Activated CD8-positive, alpha-beta T cell treated with anti-CD3 and anti-CD28 coated beads for 36 hours (primary cell): ENCODE data around the gene SIM1. TPM values are rescaled to one million over a fixed set of nuclear protein-coding genes. Genes with fewer than 3 reads are reported as not detected.

Source experiments
- ATAC-seq: fragments of 200-7000 bp; cut with Tn5 transposase; one replicate; pipeline ENCODE4 v1.10.0; 2021; ENCODE audit warnings: mild to moderate bottlenecking, moderate library complexity
- CTCF ChIA-PET: fragments of 350-600 bp; sonication (Branson Sonifier 250); formaldehyde crosslinking; loops from one replicate; lab custom pipeline; 2021; ENCODE audit warnings: antibody characterized with exemption; lab: Charles Lee
- POLR2A ChIA-PET: fragments of 350-600 bp; sonication (Branson Sonifier 250); formaldehyde crosslinking; loops from one replicate; lab custom pipeline; 2021; ENCODE audit warnings: antibody characterized with exemption; lab: Charles Lee
- DNase-seq: peaks from one replicate; pipeline ENCODE4 v3.0.0-alpha.2; 2020
- H3K27ac Mint-ChIP-seq: one replicate; pipeline ENCODE4 v1.8.0; 2021; ENCODE audit warnings: mild to moderate bottlenecking, mixed read lengths
- H3K27me3 Mint-ChIP-seq: one replicate; pipeline ENCODE4 v1.8.0; 2021; ENCODE audit warnings: mixed read lengths
- H3K36me3 Mint-ChIP-seq: one replicate; pipeline ENCODE4 v1.8.0; 2021; ENCODE audit warnings: low read depth, mixed read lengths
- H3K4me1 Mint-ChIP-seq: one replicate; pipeline ENCODE4 v1.8.0; 2021; ENCODE audit warnings: low read depth, mixed read lengths
- H3K4me3 Mint-ChIP-seq: one replicate; pipeline ENCODE4 v1.8.0; 2021; ENCODE audit warnings: mild to moderate bottlenecking, moderate library complexity, mixed read lengths
- H3K9me3 Mint-ChIP-seq: one replicate; pipeline ENCODE4 v1.8.0; 2021; ENCODE audit warnings: mixed read lengths
- intact Hi-C: fragments of 100-400 bp; cut with micrococcal nuclease; formaldehyde crosslinking; loops from one replicate; pipeline ENCODE4 v1.10.0; 2022
- total RNA-seq, 2 experiments: library from RNA; stranded (reverse); gene quantifications; one replicate each; pipeline ENCODE4 v1.2.3, GENCODE V29; 2021
- TF ChIP-seq, protein P1 (sequence below): fragments of 200-600 bp; IDR thresholded peaks from one replicate; pipeline ENCODE4 v1.8.0; 2022; ENCODE audit warnings: antibody characterized with exemption, mild to moderate bottlenecking

The SIM1 gene
- total RNA-seq, 2 experiments from 2014 or later, result not detected

- no peak overlapping the region for H3K27ac Mint-ChIP-seq
- ChIA-PET CTCF (no interaction called here), POLR2A (no interaction called here)
- TF ChIP-seq, protein P1, sequence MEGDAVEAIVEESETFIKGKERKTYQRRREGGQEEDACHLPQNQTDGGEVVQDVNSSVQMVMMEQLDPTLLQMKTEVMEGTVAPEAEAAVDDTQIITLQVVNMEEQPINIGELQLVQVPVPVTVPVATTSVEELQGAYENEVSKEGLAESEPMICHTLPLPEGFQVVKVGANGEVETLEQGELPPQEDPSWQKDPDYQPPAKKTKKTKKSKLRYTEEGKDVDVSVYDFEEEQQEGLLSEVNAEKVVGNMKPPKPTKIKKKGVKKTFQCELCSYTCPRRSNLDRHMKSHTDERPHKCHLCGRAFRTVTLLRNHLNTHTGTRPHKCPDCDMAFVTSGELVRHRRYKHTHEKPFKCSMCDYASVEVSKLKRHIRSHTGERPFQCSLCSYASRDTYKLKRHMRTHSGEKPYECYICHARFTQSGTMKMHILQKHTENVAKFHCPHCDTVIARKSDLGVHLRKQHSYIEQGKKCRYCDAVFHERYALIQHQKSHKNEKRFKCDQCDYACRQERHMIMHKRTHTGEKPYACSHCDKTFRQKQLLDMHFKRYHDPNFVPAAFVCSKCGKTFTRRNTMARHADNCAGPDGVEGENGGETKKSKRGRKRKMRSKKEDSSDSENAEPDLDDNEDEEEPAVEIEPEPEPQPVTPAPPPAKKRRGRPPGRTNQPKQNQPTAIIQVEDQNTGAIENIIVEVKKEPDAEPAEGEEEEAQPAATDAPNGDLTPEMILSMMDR, result no peak
- intact Hi-C loops, result loop anchor here (5.0 kb wide), 1 partner anchor 480 kb away; no protein-coding TSS in a partner anchor
- no peaks in the 10 kb centered on the region for H3K9me3 Mint-ChIP-seq
- peaks cover 24% of the 10 kb centered on the region for H3K27me3 Mint-ChIP-seq
- no peak for ATAC-seq
- H3K4me1 Mint-ChIP-seq, result no peaks in the 10 kb centered on the region
- no peak overlapping the region for H3K4me3 Mint-ChIP-seq
- no peaks in the 10 kb centered on the region for H3K36me3 Mint-ChIP-seq
- no peak for DNase-seq
Observed at GRCh38 chr6:100482698-100483097, 18.0 kb upstream of the SIM1 start.

- Mint-ChIP-seq H3K27me3 (peaks cover 26% of the 10 kb centered on the region), H3K36me3 (no peaks in the 10 kb centered on the region), H3K4me3 (no peak overlapping the region), H3K4me1 (no peaks in the 10 kb centered on the region), H3K27ac (no peak overlapping the region), H3K9me3 (no peaks in the 10 kb centered on the region)
- TF ChIP-seq, protein P1, result peak; percentile 69
- intact Hi-C loops, result loop anchor here (2.0 to 5.0 kb wide), 3 partner anchors 363 to 477 kb away; no protein-coding TSS in a partner anchor
- ATAC-seq, result peak; percentile 55
- POLR2A ChIA-PET, result no interaction called here
- DNase-seq, result no peak
- CTCF ChIA-PET, result interaction anchor here (0.8 to 1.3 kb wide), 6 partner anchors 13 to 611 kb away, joined by 3 to 6 read pairs (median 3); no protein-coding TSS in a partner anchor
Observed at GRCh38 chr6:100479179-100480035, 14.7 kb upstream of the SIM1 start.

- POLR2A ChIA-PET, result no interaction called here
Observed at GRCh38 chr6:100475554-100476320, 11.0 kb upstream of the SIM1 start.

DNA sequence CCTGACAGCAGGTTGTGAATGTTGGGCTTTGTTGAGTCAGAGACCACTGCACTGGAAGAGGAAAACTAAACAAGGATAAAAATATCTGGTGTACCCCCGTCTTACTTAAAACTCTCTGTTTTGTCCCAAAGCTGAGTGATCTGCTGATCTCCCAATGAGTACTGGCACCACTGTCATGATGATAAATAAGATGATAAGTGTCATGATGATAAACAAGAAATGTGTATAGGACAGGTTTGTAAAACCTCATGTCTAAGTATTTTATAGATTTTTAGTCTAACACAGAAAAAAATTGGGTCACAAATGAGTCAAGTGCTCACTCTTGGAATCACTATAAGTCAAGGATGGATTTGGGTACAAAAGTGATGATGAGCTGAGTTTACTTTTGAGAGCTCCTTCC is 8.5 kb upstream of the SIM1 start:
- CTCF ChIA-PET, result interaction anchor here (1.0 to 1.5 kb wide), 2 partner anchors 13 to 356 kb away, joined by 4 to 5 read pairs; no protein-coding TSS in a partner anchor
- peaks cover 53% of the 10 kb centered on the region for H3K27me3 Mint-ChIP-seq

More at GRCh38 chr6:100475554-100476320, 11.0 kb upstream of the SIM1 start:
- Mint-ChIP-seq H3K4me1 (peaks cover 6% of the 10 kb centered on the region), H3K27me3 (peaks cover 34% of the 10 kb centered on the region), H3K4me3 (no peak overlapping the region), H3K9me3 (no peaks in the 10 kb centered on the region), H3K27ac (no peak overlapping the region), H3K36me3 (no peaks in the 10 kb centered on the region)
- TF ChIP-seq, protein P1, result no peak
- intact Hi-C loops, result no loop called here
- ATAC-seq (no peak), DNase-seq (no peak)
- CTCF ChIA-PET, result no interaction called here

More for the DNA sequence above, 8.5 kb upstream of the SIM1 start:
- DNase-seq, result no peak
- no peak for ATAC-seq
- intact Hi-C loops, result no loop called here
- POLR2A ChIA-PET, result no interaction called here
- Mint-ChIP-seq H3K36me3 (no peaks in the 10 kb centered on the region), H3K4me3 (no peak overlapping the region), H3K27ac (no peak overlapping the region), H3K4me1 (peaks cover 6% of the 10 kb centered on the region), H3K9me3 (no peaks in the 10 kb centered on the region)
- TF ChIP-seq, protein P1, result no peak
